ENCODE data around the gene TTC34. TPM values are rescaled to one million over a fixed set of nuclear protein-coding genes. Genes with fewer than 3 reads are reported as not detected.

The TTC34 gene
- total and polyA plus RNA-seq, 2 of the 4 experiments (the other 2 are of a cell fraction), result under 0.01 to 0.09 TPM

GRCh38 chr1:2801046-2801445, 447 bp downstream of the TTC34 start:
- Histone ChIP-seq H3K79me1 (ENCODE audit: low read depth in 1 of 2, low read length in 2 of 2) (no peaks in the 10 kb centered on the region), H3K9me1 (ENCODE audit: insufficient read depth, low read length) (no peaks in the 10 kb centered on the region), H3K23ac (ENCODE audit: low read depth, low read length) (no peak overlapping the region), H3K27me3 (ENCODE audit: control insufficient read depth, insufficient read depth, low read length) (no peaks in the 10 kb centered on the region), H2BK120ac (ENCODE audit: low read depth, low read length) (no peak overlapping the region), H4K91ac (ENCODE audit: insufficient read depth, low read depth, low read length) (no peak overlapping the region), H4K5ac (ENCODE audit: low read depth, low read length) (no peak overlapping the region), H3K56ac (ENCODE audit: extremely low read depth, insufficient read depth, low read length) (no peak overlapping the region), H2AFZ (replicated peaks; ENCODE audit: low read length, poor library complexity) (no peak overlapping the region), H3K36me3 (ENCODE audit: control insufficient read depth, insufficient read depth, low read length) (no peaks in the 10 kb centered on the region), H3K4me3 (ENCODE audit: insufficient read depth, low read depth, low read length) (no peak overlapping the region), H2AK5ac (ENCODE audit: low read depth, low read length) (no peak overlapping the region), H3K27ac (ENCODE audit: insufficient read depth, low read length) (no peak overlapping the region), H2BK15ac (ENCODE audit: low read depth, low read length) (no peak overlapping the region), H3K9me3 (ENCODE audit: control insufficient read depth, insufficient read depth, low read length) (peaks cover 64% of the 10 kb centered on the region), H4K20me1 (ENCODE audit: insufficient read depth, low read length) (no peaks in the 10 kb centered on the region), H2AK9ac (replicated peaks; ENCODE audit: low read depth, low read length, poor library complexity) (no peak overlapping the region), H4K8ac (ENCODE audit: low read depth in 2 of 2, low read length in 2 of 2) (no peak overlapping the region), H3K4me1 (ENCODE audit: control insufficient read depth, insufficient read depth, low read length) (no peaks in the 10 kb centered on the region), H2BK20ac (ENCODE audit: low read depth, low read length) (no peak overlapping the region), H3K4me2 (ENCODE audit: low read depth, low read length) (no peak overlapping the region), H3K18ac (ENCODE audit: low read depth, low read length) (no peak overlapping the region), H3K4ac (ENCODE audit: low read depth, low read length) (no peak overlapping the region), H3K14ac (replicated peaks; ENCODE audit: low read depth, low read length) (no peak overlapping the region), H2BK5ac (ENCODE audit: low read depth, low read length, poor library complexity, severe bottlenecking) (no peak overlapping the region), H3K9ac (ENCODE audit: low read depth, low read length) (no peak overlapping the region)
- no CpG with 5 or more reads among the region's 11 CpGs for WGBS, 2 experiments (ENCODE audit: extremely low coverage in 2 of 2, insufficient read length in 1 of 2)
- dilution Hi-C loops (cut with HindIII; ENCODE audit: low sequenced_read_pairs, unreplicated experiment) (no loop called here), intact Hi-C loops (cut with micrococcal nuclease) (no loop called here), in situ Hi-C loops (cut with MboI; ENCODE audit: low sequenced_read_pairs) (no loop called here)
- BruUV-seq (replicated peaks), result no TSS peak
- CTCF ChIA-PET, result no interaction called here
- TF ChIP-seq USF2 (IDR thresholded peaks at IDR 0.05; ENCODE audit: low read depth, low read length) (no peak), ELK1 (IDR thresholded peaks at IDR 0.05; ENCODE audit: borderline replicate concordance, low read depth, low read length) (no peak), CHD1 (IDR thresholded peaks at IDR 0.05; ENCODE audit: low read depth, low read length) (no peak), CEBPB (IDR thresholded peaks at IDR 0.05; ENCODE audit: low read depth, low read length) (no peak)
- POLR2A ChIA-PET (ENCODE audit: unreplicated experiment), result no interaction called here
- DNase-seq (no peak), ATAC-seq (ENCODE audit: low read depth) (no peak)
